CD4-positive, alpha-beta T cell treated with Interleukin-4 for 4 hours (primary cell): ENCODE data around the gene COL6A5.
"Not testable (repeated sequence)": the region's sequence is repeated elsewhere in the genome, so short reads cannot be mapped to it uniquely, and the experiment has no call there.

Experiments
- DNase-seq: peaks from one replicate; pipeline ENCODE4 v3.0.0-alpha.2; 2020

Gene COL6A5

GRCh38 chr3:130389743-130390478 lies 44.4 kb downstream of the COL6A5 start:
- DNase-seq: no peak

DNA sequence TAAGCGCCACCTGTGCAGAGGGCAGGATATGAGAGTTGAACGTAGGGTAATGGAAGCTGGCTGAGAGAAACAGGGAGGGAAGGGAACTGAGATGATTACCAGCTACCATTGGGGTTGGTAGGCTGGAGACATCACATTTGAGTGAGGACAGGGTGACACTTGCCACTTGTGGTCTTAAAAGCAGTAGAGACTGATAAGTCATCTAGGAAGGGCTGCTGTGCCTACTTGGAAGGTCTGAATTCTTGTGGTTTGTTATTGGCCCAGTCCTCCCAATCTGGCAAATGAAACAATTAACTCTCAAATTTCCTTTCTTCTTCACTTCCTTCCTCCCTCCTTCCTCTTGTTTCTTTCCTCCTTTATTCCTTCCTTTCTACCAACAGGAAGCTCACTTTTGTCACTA lies 46.8 kb downstream of the COL6A5 start:
- no peak for DNase-seq

DNA sequence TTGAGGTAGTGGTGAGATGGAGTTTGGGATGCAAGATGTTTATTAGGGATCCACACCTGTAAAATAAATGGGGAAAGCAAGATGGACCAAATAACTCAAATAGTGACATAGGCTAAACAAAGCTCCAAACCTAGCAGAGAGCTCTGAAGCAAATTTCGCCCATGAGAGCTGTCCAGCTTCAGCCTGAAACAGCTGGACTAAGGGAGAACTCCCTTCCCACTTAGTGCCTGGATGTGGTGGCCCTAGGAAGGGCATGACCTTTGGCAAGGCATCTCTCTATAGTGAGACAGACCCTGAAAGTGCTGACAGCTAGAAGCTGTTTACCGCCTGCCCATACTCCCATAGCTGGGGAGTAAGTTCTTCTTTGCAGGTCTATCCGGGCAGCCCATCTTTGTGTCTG lies 48.1 kb downstream of the COL6A5 start:
- no peak for DNase-seq

- no peak for DNase-seq
These were observed 49.9 kb downstream of the COL6A5 start for GRCh38 chr3:130395331-130395730.

- DNase-seq: no peak
These were observed 50.4 kb downstream of the COL6A5 start for GRCh38 chr3:130395916-130396315.

GRCh38 chr3:130404401-130404800 lies 58.9 kb downstream of the COL6A5 start:
- no peak for DNase-seq

GRCh38 chr3:130405956-130406355 lies 60.5 kb downstream of the COL6A5 start:
- no peak for DNase-seq

DNA sequence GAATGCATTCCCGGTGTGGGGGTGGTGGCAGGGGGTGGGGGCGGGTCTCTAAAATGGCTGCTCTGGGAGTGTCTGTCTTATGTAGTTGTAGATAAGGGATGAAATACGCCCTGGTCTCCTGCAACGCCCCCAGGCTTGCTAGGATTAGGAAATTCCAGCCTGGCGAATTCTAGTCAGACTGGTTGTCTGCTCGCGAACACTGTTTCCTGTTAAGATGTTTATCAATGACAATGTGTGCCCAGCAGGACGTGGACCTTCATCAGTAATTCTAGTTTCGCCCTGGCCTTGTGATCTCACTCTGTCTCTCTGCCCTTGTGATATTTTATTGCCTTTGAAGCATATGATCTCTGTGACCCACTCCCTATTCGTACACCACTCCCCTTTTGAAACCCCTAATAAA lies 62.8 kb downstream of the COL6A5 start:
- not testable (repeated sequence) for DNase-seq

- no peak for DNase-seq
These were observed 65.8 kb downstream of the COL6A5 start for GRCh38 chr3:130411320-130411719.

DNA sequence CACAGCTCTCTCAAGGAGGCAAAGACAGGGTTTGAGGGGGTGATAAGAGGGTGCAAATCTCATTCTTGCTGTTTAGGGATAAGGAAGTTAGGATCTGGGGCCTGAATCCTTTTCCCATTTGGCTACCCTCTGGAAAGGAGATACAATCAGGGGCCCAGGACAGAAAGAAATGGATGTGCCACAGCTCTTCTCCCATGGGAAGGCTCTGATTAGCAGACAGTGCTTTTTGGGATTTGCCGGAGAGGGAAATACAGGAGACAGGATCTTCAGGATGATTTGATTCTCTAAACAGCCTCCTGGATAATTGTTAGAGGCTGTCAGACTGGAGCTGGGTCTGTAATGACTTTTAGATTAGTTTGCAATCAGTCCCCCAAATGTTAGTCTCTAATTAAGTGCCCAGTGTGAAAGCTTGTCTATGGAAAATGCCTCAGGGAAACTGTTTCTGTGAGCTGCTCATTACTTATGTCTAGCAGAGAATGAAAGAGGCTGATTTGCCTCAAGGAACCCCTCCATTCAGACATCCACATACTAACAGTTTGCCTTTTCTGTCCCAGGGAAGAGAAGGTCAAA lies 67.6 kb downstream of the COL6A5 start:
- no peak for DNase-seq

- DNase-seq: no peak
These were observed 69.0 kb downstream of the COL6A5 start for GRCh38 chr3:130414457-130414856.

DNA sequence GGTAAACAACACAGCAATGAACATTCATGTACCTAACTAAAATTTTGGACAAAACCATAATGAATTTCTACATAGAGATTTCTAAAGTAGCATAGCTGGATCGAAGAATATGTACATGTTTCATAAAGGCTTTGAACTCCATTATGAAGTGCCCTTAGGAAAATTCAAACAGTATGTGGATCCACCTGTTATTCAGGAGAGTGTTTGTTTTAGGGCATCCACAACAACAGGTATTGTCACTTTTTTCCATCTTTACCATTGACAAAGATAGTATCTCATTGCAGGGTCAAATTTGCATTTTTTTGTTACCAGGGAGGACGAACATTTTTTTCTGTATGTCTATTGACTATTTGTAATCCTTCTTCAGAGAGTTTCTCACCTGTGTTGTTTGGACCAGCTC lies 75.0 kb downstream of the COL6A5 start:
- DNase-seq: no peak

GRCh38 chr3:130423064-130423463 lies 77.6 kb downstream of the COL6A5 start:
- DNase-seq: no peak

- DNase-seq: no peak
These were observed 79.4 kb downstream of the COL6A5 start for GRCh38 chr3:130424837-130425236.

DNA sequence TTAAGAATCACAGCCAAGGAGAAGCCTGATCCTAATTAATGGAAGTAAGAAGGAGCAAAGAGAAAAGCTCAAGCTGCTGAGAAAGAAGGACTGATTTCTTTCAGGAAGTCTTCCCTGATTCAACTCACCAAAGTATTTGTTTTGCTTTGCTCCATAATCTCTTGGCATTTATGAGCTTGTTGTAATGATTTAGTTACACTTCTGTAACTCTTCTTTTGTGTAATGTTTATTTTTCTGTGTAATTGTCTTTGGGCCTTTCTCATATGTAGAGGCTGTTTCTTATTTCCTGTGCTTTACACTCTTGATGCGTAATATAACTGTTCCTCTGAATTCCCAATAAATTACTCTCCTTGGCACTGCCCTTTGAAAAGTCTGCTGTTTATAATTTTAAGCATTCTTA lies 80.0 kb downstream of the COL6A5 start:
- no peak for DNase-seq

DNA sequence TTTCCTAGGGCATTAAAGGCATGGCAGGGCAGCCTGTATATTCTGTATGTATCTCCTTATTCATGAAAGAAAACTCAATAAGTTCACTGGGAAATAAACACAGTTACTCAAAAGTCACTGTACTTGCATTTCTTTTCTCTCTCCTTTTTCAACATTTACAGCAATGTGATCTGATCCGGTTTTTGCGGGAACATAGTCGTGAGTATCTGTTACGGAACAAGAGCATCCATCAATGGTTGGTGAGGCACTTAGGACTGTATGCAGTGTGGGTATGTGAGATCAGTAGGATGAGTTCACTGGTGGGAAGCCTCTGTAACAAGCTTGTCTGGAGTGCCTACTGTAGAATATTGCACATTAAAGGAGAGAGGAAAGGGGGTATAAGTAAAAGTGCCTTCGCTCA lies 80.7 kb downstream of the COL6A5 start:
- DNase-seq: no peak

- DNase-seq: no peak
These were observed 83.6 kb downstream of the COL6A5 start for GRCh38 chr3:130428871-130429712.

DNA sequence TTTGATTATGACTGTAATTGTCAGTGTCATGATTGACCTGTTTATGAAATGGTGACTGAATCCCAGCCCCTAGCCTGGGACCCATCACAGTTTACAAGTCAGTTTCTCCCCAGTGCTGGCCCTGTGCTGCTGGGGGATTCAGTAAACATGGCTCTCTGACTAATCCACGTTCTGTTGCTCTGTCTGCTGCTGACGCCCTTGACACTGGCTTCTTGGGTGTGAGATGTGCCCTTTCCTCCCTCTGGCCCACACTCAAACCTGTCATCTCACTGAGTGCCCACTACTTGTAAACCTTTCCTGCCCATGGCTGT lies 84.2 kb downstream of the COL6A5 start:
- no peak for DNase-seq

DNA sequence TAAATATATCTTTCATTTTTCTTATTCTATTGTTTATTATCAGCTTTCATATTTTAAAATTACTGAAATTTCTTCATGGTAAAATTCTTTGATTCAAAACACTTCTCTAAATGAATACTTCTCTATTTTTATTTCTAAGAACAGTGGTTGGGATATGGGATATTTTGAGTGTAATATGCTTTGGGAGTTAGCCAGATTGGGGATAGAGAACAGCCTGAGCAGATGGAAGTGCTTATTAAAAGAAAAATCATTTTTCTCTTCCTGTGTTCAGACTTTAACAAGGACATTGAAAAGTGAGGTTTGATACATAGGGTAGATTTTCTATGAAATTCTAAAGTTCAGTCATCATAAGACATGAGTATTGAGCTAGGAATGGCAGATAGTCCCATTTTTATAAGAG lies 84.8 kb downstream of the COL6A5 start:
- no peak for DNase-seq

GRCh38 chr3:130432086-130432485 lies 86.6 kb downstream of the COL6A5 start:
- not testable (repeated sequence) for DNase-seq

- DNase-seq: no peak
These were observed 87.8 kb downstream of the COL6A5 start for GRCh38 chr3:130433306-130433705.

GRCh38 chr3:130442284-130442683 lies 96.8 kb downstream of the COL6A5 start:
- DNase-seq: no peak

DNA sequence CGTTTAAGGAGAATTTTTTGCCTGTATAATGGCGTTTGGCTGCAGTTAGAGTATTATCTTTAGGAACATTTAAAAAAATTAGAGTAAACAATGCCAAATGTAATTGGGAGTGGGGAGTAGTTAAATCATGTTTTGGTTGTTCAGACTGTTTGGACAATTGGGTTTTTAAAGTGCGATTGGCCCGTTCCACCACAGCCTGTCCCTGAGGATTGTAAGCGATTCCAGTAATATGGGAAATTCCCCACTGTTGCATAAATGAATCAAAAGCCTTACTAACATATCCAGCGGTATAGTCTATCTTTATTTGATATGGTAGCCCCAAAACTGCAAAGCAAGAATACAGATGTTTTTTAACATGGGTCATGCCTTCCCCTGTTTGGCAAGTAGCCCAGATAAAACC lies 101.4 kb downstream of the COL6A5 start:
- DNase-seq: not testable (repeated sequence)

GRCh38 chr3:130448155-130448554 lies 102.7 kb downstream of the COL6A5 start:
- DNase-seq: not testable (repeated sequence)
